TTC549 (cell line): ENCODE measurements around the gene AKT3.

ENCODE experiments used
- FAIRE-seq: peaks from 2 replicates; lab custom pipeline; 2012; peaks lifted over from hg19 to GRCh38; lab: Jason Lieb, UNC

Gene AKT3

GRCh38 chr1:243507001-243507671 lies 342.9 kb downstream of the AKT3 start:
- no peak for FAIRE-seq

- FAIRE-seq: no peak
These were observed 343.9 kb downstream of the AKT3 start for GRCh38 chr1:243505986-243506689.

GRCh38 chr1:243503155-243503554 lies 346.9 kb downstream of the AKT3 start:
- FAIRE-seq: no peak

- no peak for FAIRE-seq
These were observed 349.0 kb downstream of the AKT3 start for GRCh38 chr1:243501002-243501401.

GRCh38 chr1:243500512-243500911 lies 349.5 kb downstream of the AKT3 start:
- peak; percentile 3 for FAIRE-seq

GRCh38 chr1:243499711-243500110 lies 350.3 kb downstream of the AKT3 start:
- no peak for FAIRE-seq

- FAIRE-seq: no peak
These were observed 350.8 kb downstream of the AKT3 start for GRCh38 chr1:243499248-243499647.

GRCh38 chr1:243497939-243498681 lies 351.9 kb downstream of the AKT3 start:
- FAIRE-seq: no peak

GRCh38 chr1:243496806-243497205 lies 353.2 kb downstream of the AKT3 start:
- FAIRE-seq: no peak

- no peak for FAIRE-seq
These were observed 353.8 kb downstream of the AKT3 start for GRCh38 chr1:243496187-243496646.

GRCh38 chr1:243495442-243496186 lies 354.4 kb downstream of the AKT3 start:
- FAIRE-seq: no peak

GRCh38 chr1:243494741-243495431 lies 355.2 kb downstream of the AKT3 start:
- FAIRE-seq: peak; percentile 41

GRCh38 chr1:243493156-243494129 lies 356.6 kb downstream of the AKT3 start:
- no peak for FAIRE-seq

GRCh38 chr1:243490748-243491686 lies 359.0 kb downstream of the AKT3 start:
- no peak for FAIRE-seq

- no peak for FAIRE-seq
These were observed 360.1 kb downstream of the AKT3 start for GRCh38 chr1:243489681-243490546.

GRCh38 chr1:243489158-243489527 lies 360.9 kb downstream of the AKT3 start:
- FAIRE-seq: no peak

GRCh38 chr1:243488459-243489157 lies 361.4 kb downstream of the AKT3 start:
- FAIRE-seq: no peak
